Cardiac septum (tissue), 1 donor: ENCODE results near the gene AKT3. TPM values are rescaled to one million over a fixed set of nuclear protein-coding genes. Genes with fewer than 3 reads are reported as not detected.

Experiments used
- DNase-seq: peaks from one replicate; pipeline ENCODE4 v3.0.0-alpha.2; 2020; ENCODE audit warnings: low spot score
- intact Hi-C: fragments of 100-400 bp; cut with DNase I; formaldehyde crosslinking; loops from one replicate; pipeline ENCODE4 v1.14.0; 2022
- total RNA-seq: library from RNA; stranded (reverse); fragmentation: NEBNext Ultra II Directional; extraction: Animal tissue kit (Norgen Biotek cat#: 25700); gene quantifications from one replicate; pipeline ENCODE4 v1.2.1, GENCODE V29; 2021
- donor health status: DM: no; HTN: no; CAD: no.

Gene AKT3
- total RNA-seq, 1 donor from 2014 or later: 24.4 TPM

DNA sequence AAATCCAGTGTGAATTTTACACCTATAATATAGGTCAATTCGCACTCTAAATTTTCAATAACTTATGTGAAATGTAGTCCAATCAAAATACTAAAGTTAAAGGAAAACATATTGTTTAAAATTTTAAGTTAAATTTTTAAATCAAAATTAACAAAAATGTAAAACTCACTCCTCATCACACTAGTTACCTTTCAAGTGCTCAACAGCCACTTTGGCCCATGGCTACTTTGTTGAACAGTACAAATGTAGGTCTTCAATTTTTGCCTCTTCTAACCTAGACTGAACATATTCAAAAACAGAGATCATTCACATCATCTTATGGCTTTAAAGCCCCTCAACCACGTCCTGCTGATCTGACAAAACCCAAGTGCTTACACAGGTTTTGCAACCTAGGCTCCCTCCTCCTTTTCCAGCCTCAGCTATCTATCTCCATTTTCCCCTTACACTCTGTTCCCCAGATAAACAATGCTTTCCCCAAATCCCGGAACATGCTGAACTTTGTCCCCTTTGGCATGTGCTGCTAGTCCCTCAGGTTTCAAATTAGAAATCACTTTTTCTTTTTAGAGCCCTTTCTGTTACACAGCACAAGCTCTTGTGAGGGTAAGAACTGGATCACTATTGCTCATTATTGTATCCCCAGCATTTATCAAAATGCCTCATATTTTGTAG is 110.6 kb downstream of the AKT3 start:
- intact Hi-C loops: no loop called here
- no peak for DNase-seq

GRCh38 chr1:243738020-243738419 is 112.0 kb downstream of the AKT3 start:
- DNase-seq: no peak
- intact Hi-C loops: no loop called here

GRCh38 chr1:243735457-243735856 is 114.6 kb downstream of the AKT3 start:
- intact Hi-C loops: no loop called here
- no peak for DNase-seq

- intact Hi-C loops: no loop called here
- DNase-seq: no peak
Observed at GRCh38 chr1:243734308-243734695, 115.7 kb downstream of the AKT3 start.

- no peak for DNase-seq
- intact Hi-C loops: no loop called here
Observed at GRCh38 chr1:243733670-243734307, 116.3 kb downstream of the AKT3 start.

GRCh38 chr1:243732637-243733036 is 117.4 kb downstream of the AKT3 start:
- intact Hi-C loops: no loop called here
- DNase-seq: no peak

DNA sequence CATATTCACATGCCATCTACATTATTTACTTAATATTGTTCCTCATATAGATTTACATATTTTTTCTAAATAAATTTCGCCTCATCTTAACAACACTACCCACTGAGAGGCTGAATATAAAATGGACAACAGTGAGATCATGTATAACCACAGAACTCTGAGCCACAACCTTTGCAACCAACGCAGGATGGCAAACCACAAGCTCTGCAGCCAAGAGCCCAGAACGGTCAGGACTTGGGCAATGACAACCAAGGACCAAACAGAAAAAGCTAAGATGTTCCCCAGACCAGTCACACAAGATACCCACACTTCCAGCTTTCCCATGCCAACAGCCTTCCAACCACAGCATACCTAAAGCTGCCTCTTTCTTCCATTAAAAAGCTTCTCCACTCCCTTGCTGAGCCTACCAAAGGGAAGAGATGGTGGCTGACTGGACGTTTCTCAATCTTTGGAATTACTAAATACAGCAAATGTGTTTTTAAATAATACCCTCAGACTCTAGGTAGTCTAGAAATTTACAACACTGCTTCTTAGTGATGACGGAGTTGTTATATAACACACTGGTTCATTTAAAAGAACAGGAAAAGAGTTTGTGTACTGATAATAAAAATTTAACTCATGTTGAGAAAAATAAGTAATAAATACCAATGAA is 117.9 kb downstream of the AKT3 start:
- intact Hi-C loops: no loop called here
- DNase-seq: no peak

DNA sequence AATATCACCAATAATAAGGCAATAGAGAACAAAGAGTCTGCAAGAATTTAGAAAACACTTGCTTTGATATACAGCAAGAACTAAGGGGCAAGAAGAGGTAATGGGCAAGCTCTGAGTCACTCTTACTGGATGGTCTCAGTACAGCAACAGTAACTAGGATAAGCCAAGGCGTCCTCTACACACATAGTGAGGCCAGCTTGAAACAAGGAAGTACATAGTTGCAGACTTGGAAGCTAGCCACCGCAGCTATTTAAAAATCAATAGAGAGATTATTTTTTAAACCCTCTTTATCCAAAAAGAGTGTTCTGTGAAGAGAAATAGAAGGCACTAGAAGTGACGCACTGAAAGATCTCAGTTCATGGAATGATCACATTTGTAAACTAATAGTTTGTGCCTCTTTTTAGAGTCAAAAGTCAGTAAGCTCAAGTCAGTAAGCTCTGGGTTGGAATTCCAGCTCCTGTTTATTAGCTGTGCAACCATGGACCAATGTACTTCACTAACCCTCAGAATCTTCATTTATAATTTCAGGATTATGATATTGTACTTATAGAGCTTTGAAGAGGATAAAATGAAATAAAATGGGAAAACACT is 118.6 kb downstream of the AKT3 start:
- no peak for DNase-seq

GRCh38 chr1:243730487-243731150 is 119.4 kb downstream of the AKT3 start:
- intact Hi-C loops: no loop called here

More for the DNA sequence above, 118.6 kb downstream of the AKT3 start:
- intact Hi-C loops: no loop called here

GRCh38 chr1:243729956-243730355 is 120.1 kb downstream of the AKT3 start:
- intact Hi-C loops: no loop called here
- no peak for DNase-seq

More at GRCh38 chr1:243730487-243731150, 119.4 kb downstream of the AKT3 start:
- peak; percentile 76 for DNase-seq

- DNase-seq: no peak
- intact Hi-C loops: no loop called here
Observed at GRCh38 chr1:243727503-243728203, 122.4 kb downstream of the AKT3 start.

- DNase-seq: no peak
Observed at GRCh38 chr1:243726806-243727502, 123.1 kb downstream of the AKT3 start.

GRCh38 chr1:243725846-243726245 is 124.2 kb downstream of the AKT3 start:
- intact Hi-C loops: no loop called here
- no peak for DNase-seq

More at GRCh38 chr1:243726806-243727502, 123.1 kb downstream of the AKT3 start:
- intact Hi-C loops: no loop called here

GRCh38 chr1:243725075-243725474 is 125.0 kb downstream of the AKT3 start:
- intact Hi-C loops: no loop called here
- no peak for DNase-seq

DNA sequence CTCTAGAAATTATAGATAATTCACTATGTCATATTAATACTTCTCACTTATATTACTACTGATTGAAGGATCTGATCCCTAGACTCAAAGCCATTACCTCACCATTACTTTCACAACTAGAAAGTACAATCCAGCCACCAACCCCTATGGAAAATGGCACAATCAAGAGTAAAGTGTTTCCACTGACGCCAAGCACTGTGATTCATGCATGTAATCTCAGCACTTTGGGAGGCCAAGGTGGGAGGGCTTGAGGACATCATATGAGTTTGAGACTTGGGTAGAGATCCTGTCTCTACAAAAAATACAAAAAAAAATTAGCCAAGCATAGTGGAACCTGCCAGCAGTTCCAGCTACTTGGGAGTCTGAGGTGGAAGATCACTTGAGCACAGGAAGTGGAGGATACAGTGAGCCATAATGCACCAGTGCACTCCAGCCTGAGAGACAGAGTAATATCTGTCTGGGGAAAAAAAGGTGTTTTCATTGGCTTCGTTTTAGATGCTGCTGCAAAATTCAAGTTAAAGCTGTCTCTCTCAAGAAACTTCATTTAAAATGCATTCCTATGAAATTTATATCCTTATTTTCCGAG is 126.5 kb downstream of the AKT3 start:
- intact Hi-C loops: no loop called here
- DNase-seq: no peak

DNA sequence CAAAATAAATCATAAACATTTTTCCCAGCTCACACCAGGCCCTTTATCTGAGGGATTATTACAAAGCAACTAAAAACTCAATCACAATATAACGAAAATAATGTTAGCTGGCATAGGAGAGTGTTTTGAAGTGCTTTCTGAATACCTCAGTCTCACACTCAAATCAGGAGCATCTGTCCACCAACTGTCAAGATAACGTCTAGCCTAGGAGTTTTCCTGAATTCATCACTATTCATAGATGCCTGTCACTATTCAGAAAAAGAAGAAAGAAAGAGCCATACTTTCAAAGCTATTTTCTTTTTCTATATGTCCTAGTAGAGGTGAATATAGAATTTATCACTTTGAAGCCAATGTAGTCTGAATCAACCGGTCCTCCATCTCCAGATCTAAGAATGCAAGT is 127.0 kb downstream of the AKT3 start:
- intact Hi-C loops: no loop called here
- DNase-seq: no peak

DNA sequence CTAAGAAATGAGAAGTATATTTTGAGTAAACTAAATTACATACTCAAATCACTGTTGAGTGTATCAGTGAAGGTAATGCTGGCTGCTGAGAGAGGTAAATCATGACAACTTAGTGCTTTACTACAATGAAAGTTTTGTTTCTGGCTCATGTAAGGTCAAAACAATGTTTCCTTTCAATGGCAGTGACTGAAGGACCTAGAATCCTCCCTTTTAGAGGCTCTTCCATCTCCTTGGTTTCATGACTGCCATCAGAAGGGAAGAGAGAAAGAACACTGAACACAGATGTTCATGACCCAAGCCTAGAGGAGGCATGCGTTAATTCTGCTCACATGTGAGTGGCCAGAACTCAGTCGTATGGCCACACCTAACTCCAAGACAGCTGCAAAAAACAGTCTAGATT is 130.6 kb downstream of the AKT3 start:
- intact Hi-C loops: no loop called here
- no peak for DNase-seq

DNA sequence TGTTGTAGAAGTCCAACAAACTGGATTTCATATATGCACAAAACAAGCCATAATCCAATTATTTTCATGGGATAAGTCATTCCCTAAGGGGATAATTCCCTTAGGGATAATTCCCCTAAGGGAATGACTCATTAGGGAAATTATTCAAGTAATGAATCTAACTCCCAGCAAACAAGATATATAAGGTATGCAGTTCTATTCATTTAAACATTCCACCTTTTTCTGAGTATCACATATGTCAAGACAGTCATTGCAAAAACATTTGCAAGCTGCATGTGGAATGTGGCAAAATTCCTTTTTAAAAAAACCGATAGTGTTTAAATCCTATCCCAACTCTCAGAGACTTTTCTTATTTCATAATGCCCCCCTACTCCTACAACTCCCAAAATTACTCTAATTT is 131.2 kb downstream of the AKT3 start:
- intact Hi-C loops: no loop called here
- DNase-seq: no peak

GRCh38 chr1:243718022-243718421 is 132.0 kb downstream of the AKT3 start:
- intact Hi-C loops: no loop called here
- no peak for DNase-seq
